Epithelial cell of prostate (primary cell): ENCODE measurements around the gene LGALS8.

Experiments
- DNase-seq: peaks from one replicate; pipeline ENCODE4 v3.0.0-alpha.2; 2011; ENCODE audit warnings: low read depth, low spot score
- H3K27ac ChIP-seq: fragments of 450-650 bp; 2 replicates; pipeline ENCODE4 v1.5.1; 2017; ENCODE audit warnings: mild to moderate bottlenecking

Gene LGALS8

DNA sequence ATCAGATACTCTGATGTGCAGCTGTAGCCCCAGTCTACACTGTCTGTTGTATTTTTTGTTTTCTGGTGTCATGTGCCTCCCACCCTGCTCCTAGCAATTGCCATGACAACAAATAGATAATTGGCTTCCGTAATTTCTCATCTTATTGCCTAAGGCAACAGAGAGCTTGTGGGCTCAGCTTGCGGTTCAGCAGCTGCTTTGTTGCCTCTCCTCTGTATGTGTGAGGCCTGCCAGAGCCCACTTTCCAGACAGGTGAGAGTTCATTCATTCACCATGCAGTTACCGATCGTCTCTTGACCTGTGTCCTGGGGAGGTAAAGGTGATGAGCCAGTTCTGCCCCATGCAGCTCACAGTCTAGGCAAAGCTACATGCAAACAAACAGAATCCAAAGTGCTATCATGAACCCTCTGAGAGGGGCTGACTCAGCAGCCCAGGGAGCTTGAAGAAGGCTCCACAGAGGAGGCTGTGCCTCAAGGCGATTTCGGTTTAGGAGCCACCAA, 11.9 kb downstream of the LGALS8 start:
- no peak overlapping the region for H3K27ac ChIP-seq

DNA sequence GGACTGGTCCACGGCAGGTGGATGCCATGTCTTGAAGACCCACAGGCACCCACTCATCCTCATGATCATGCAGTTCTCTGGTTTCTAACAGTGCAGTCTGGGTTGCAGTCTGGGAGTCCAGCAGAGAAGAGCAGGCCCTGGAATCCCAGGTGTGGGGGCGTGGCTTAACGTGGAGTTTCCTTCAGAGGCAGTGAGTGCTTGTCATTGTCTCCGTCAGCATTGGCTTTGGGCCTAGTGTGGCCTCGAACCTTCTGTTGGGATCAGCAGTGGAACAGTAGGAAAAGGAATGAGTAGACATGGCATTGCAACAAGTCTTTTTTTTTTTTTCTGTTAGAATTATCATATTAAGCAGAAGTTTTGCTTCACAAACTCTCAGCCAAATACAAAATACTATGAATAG, 12.8 kb downstream of the LGALS8 start:
- DNase-seq = no peak
- no peak overlapping the region for H3K27ac ChIP-seq

More for the DNA sequence above, 11.9 kb downstream of the LGALS8 start:
- no peak for DNase-seq

DNA sequence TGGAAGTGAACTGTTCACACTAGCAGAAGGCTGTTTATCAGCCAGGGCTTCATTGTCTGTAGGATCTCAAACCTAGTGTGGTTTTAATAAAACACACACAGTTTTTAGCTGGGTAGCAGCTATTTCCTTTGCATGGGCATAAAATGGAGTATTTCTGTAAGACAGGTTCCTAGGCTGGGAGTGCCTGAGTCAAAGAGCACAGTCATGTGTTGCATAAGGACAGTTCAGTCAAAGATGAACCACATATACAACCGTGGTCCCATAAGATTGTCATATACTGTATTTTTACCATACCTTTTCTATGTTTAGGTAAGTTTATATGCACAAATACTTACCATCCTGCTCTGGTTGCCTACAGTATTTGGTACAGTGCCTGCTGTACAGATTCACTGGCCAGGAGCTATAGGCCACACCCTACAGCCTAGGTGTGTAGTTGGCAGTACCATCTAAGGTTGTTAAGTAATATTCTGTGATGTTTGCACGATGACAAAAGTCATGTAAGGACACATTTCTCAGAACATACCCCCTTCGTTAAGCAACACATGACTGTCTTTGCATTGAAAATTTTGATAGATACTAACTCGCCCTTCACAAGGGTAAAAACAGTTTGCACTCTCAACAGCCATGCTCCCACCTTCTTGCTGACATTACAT, 17.2 kb downstream of the LGALS8 start:
- peak overlapping the region; percentile 41 for H3K27ac ChIP-seq
- no peak for DNase-seq

- DNase-seq = no peak
- peak overlapping the region; percentile 41 for H3K27ac ChIP-seq
Measured at GRCh38 chr1:236541710-236542109, 17.9 kb downstream of the LGALS8 start.

- no peak overlapping the region for H3K27ac ChIP-seq
- DNase-seq = no peak
Measured at GRCh38 chr1:236543065-236543669, 19.4 kb downstream of the LGALS8 start.

GRCh38 chr1:236545621-236546169, 21.9 kb downstream of the LGALS8 start:
- no peak overlapping the region for H3K27ac ChIP-seq
- DNase-seq = no peak

DNA sequence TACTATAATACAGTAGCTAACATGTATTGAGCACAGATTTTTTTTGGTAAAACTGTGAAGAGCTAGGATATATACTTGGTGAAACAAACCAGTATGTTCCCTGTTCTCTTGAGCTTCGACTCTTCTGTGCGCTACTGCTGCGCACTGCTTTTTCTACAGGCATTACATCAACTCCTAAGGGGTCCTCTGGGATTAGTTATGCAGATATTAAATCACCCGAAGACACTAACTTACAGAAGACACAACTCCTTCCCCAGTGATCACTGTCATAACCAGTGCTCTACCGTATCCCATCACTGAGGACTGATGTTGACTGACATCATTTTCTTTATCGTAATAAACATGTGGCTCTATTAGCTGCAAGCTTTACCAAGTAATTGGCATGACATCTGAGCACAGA, 24.7 kb downstream of the LGALS8 start:
- H3K27ac ChIP-seq = no peak overlapping the region
- DNase-seq = no peak

DNA sequence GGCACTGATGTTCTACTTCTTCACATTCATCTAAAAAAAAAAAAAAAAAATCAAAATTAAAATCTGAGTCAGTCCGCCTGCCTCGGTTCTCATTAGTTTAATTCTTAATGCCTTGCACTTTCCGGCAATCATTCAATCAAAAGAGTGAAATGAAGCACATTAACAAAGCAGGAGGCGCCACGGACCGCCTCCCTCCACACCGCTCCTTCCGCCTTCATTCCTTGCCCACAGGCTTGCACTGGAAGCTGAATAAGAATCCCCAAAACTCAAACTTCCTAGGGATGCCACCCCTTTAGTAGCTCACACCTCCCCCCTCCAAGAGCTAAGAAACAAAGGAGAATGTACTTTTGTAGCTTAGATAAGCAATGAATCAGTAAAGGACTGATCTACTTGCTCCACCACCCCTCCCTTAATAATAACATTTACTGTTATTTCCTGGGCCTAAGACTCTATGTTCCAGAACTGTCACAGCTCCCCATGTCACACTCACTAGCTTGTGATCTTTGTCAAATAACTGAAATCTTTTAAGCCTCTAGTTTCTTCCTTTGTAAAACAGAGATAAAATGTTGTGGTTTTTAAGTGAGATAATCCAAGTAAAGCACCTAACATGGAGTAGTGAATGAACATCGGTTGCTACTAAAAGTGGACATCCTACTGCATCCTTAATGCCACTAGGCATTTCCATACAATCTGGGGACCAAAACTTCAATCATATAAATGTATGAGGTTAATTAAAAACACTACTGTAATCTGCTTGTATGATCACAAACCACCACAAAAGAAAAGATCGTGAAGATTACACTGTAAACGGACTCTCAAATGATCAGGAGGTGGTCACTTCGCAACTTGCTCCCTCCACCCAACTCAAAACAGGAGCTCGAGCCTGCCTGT, 27.4 kb downstream of the LGALS8 start:
- DNase-seq = no peak
- H3K27ac ChIP-seq = no peak overlapping the region

DNA sequence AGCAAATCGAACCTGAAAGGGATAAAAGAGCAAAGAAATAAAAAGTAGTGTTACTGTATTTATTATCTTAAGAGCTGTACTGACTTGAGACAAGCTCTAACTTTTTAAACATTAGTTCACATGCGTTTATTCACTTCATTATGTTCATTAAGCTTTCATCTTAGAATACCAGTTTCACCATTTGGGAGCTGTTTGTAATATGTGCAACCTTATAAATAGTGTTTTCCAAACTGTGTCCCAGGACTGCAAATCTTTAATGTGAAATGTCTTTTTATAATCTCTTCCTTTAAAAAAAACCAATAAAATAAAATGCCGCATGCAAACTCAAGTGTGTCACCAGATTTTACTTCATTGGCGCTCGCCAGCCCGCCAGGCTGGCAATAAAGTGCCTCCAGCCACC, 28.3 kb downstream of the LGALS8 start:
- no peak for DNase-seq
- H3K27ac ChIP-seq = no peak overlapping the region

- no peak for DNase-seq
- H3K27ac ChIP-seq = no peak overlapping the region
Measured at GRCh38 chr1:236552901-236553300, 29.1 kb downstream of the LGALS8 start.

- no peak overlapping the region for H3K27ac ChIP-seq
Measured at GRCh38 chr1:236553370-236553769, 29.6 kb downstream of the LGALS8 start.

DNA sequence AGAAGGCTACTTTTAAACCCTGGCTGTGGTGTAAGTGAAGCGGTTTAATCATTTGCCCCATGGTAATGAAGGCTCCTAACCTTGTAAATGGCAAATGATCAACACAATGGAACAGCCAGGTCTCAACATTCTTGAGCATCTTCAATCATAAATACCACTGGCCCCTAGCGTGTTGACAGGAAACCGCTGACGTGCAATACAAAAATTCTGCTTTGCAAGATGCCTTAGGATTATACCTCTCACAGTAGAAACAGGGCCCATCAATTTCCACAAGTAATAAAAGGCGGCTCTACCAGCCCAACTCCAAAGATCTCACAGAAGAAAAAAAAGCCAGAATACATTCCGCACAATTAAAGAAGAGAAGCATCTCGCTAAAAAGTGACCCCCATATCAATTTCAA, 32.8 kb downstream of the LGALS8 start:
- H3K27ac ChIP-seq = no peak overlapping the region
- DNase-seq = no peak

More at GRCh38 chr1:236553370-236553769, 29.6 kb downstream of the LGALS8 start:
- DNase-seq = no peak

GRCh38 chr1:236558081-236558480, 34.3 kb downstream of the LGALS8 start:
- no peak overlapping the region for H3K27ac ChIP-seq
- DNase-seq = no peak

GRCh38 chr1:236558846-236559245, 35.1 kb downstream of the LGALS8 start:
- no peak for DNase-seq
- no peak overlapping the region for H3K27ac ChIP-seq

- DNase-seq = no peak
- no peak overlapping the region for H3K27ac ChIP-seq
Measured at GRCh38 chr1:236560213-236560771, 36.5 kb downstream of the LGALS8 start.

DNA sequence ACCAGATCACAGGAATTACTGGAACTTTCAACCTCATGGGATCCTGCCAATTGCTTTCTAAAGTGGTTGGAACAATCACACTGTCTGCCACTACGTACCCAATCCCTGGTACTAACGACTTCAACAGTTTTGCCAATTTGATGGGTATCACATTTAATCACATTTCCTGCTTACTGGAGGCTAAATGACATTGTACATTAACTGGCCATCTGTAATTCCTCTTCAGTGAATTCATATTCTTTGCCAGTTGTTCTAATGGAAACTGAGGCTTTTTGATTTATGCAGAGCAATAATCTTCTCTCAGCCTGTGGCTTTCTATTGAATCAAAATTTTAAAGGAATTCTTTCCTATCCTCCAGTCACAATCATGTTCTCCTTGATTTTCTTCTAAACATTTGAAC, 38.2 kb downstream of the LGALS8 start:
- no peak overlapping the region for H3K27ac ChIP-seq
- DNase-seq = no peak

DNA sequence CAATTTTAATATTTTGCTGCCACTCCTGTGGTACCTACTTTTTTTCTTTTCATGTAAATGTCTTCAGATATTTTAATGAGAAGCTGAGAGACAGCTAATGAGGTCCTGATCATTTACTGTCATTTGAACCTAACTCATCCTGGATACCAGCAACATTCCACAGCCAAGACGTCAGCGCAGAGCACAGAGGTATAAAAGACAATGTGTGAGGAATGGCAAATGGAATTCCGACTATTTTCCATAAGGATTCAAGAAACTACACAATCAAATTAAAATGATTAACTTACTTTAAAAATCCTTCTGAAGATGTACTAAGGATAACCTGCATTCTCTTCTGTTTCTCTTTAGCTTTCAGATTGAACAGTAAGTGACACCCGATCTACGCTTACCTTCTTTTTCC, 41.7 kb downstream of the LGALS8 start:
- no peak for DNase-seq

DNA sequence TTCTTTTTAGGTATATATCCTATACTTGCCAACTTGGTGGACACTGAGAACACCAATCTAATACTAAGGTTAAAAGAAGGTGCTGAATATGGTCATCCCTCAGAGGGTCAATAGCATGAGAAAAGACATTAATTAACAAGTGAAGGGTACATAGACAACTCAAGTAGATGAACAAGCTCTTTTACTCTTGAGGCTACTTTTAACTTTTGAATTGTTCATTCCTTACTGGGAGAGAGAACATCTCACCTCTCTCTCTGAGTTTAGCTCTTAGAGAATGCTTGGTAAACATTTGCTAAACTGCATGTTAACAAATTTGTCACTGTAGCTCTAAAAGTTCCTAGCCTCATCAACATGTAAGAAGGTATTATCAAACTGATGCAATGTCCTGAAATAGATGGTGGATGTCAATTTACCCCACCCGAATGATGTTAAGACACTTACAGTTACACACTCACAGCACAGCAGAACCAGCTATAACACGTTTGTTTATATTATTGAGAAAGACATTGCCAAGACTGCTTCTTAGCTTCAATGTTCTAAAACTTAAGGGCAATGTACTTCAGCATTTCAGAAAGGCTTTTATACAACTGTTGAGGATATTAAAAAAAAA, 44.6 kb downstream of the LGALS8 start:
- DNase-seq = no peak
- H3K27ac ChIP-seq = peak overlapping the region; percentile 96

More for the DNA sequence above, 41.7 kb downstream of the LGALS8 start:
- no peak overlapping the region for H3K27ac ChIP-seq

DNA sequence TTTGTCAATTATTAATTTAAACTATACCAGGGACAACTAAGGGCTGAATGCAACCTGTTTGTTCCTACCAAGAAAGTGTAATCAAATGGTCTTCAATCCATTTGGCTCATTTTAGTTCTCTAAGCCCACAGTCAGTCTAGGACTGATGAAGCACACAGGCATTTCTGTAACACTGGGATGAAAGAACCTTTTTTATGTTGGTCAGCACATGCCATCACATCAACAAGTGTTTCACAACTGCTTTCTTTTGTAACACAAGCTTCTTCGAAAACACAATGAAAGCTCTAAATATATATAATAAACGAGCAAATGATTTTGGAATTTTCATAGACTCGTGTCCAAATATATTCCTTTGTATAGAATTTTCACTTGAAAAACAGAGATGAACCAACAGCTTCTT, 51.7 kb downstream of the LGALS8 start:
- DNase-seq = no peak
- no peak overlapping the region for H3K27ac ChIP-seq

GRCh38 chr1:236576004-236576403, 52.2 kb downstream of the LGALS8 start:
- no peak for DNase-seq
- no peak overlapping the region for H3K27ac ChIP-seq
